ENCODE data around the gene ING3.

Gene ING3

DNA sequence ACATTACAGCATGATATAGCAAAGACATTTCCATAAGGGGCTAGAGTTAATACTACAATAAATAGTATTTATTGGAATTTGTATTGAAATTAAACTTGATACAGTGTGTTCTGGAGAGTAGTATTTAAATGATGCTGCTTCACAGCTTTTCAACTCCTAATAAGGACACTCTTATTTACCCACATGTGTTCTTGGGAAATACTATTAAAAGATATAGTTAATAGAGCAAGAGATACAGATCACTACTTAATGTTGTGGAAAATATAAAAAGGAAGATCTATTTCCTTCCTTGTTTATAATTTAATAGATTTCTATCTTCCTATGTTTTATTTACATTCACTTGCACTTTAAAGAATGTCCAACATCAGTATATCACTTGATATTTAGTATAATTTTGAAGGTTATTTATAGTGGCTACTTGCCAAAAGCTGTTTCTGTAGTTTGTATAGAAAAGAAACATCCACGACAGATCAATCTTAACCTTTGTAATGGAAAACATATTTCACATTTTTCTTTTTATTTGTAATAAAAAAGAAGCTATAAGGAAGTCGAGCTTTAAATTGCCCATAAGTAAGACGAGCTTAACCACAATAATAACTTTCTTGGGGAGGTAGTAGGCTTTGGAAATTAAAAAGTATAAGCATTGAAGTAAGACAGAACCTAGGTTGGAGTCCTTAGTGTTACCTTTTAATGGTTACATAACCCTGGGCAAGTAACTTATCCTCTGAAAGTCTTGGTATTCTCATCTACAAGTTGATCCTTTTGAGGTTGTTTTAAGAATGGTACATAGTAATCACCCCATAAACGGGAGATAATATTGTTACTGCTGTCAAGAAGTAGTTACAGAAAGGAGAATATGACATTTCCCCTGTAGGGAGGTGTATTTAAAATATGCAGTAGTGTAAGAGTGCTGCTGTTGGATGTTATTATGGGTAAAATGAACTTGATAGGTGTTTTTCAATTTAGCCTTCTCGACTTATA lies 70.7 kb downstream of the ING3 start:
- peak overlapping the region; percentile 52 for H3K27ac ChIP-seq

DNA sequence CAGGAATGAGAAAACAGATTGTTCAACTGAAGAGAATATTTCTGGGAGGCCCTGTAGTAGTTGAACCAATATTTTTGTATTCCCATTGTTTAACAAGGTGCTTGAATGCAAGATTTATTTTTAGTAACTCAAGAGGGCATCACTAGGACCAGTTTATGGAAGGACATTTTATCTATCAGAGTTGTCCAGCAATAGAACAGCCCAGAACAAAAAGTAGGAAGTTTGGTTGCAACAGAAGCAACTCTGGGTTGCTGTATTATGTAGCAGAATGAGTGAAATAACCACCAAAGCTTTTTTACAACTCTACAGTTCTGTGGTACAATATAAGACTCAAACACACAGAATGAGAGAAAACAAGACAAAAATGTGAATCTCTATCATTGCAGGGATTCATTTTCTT lies 72.6 kb downstream of the ING3 start:
- H3K27ac ChIP-seq = no peak overlapping the region
- no peak for DNase-seq (ENCODE audit: low read depth, low spot score)

More for the DNA sequence above, 70.7 kb downstream of the ING3 start:
- DNase-seq (ENCODE audit: low read depth, low spot score) = no peak

DNA sequence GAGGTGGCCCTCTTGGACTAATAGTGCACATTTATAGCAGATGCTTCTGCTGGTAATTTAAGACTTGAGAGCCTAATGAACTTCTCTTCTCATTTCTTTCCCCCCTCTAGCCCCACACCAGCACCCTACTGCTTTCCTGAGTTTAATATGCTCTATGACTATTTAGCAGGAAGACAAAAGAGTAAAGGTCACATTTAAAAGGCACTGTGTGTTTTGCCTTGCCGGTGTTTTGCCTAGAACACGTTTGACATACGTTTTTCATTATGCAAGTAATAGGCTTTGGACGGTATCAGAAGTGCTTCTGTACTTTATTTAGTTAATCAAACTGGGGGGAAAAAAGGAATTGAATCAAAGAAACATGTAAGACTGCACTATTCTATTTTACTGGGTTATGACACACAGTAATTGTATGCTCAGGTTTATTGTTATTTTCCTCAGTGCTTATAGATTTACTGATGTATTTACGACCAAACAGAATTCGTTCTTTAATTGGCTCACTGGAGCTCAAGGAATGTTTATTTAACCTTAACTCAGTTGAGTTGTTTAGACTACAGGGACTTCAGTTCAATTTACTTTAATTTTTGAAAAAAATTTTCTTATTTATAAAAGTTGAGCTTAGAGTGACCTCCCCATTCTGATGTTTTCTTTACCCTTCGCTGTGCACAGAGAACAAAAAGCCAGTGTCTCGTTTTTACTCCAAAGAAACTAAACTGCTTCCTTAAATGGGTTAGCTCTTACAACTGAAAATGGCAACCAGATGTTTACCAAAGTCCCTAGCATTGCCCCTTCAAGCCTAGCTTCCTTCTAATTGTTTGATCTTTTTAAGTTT lies 73.3 kb downstream of the ING3 start:
- no peak overlapping the region for H3K27ac ChIP-seq

DNA sequence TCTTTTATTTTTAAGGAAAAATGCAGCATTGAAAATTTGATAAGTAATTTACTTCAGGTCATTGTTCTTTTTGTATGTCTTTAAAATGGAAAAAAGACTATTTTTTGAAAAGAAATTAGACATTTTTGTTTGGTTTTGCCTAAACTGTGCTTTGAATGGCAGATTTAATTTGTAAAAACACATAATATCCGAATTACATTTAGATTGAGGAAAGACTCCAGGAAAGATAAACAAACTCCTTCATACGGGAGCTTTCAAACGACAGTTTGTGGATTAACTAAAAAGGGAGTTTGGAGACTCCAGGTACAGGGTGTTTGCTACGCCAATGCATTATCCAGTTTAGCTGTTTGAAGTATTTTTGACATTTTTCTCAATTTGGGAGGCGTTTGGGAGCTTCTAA lies 74.0 kb downstream of the ING3 start:
- H3K27ac ChIP-seq = no peak overlapping the region
- DNase-seq (ENCODE audit: low read depth, low spot score) = no peak

More for the DNA sequence above, 73.3 kb downstream of the ING3 start:
- no peak for DNase-seq (ENCODE audit: low read depth, low spot score)

DNA sequence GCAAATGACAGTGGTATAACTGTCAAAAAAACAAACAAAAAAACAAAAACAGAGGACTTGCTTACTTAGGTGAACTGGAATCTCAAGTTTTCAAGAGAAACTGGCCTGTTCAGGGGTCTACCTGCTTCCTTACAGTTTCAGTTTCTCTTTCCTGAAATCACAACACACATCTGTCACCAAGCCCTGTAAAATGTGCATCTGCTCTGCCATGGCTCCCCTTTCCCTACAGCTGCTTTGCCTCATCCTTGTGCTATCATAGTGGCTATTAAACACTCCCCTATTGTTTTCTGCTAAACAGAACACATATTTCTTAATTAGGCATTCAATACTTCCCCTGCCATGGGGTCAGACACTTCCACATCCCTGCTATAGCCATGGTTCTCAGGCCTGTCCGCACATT lies 75.6 kb downstream of the ING3 start:
- DNase-seq (ENCODE audit: low read depth, low spot score) = no peak
- H3K27ac ChIP-seq = no peak overlapping the region

DNA sequence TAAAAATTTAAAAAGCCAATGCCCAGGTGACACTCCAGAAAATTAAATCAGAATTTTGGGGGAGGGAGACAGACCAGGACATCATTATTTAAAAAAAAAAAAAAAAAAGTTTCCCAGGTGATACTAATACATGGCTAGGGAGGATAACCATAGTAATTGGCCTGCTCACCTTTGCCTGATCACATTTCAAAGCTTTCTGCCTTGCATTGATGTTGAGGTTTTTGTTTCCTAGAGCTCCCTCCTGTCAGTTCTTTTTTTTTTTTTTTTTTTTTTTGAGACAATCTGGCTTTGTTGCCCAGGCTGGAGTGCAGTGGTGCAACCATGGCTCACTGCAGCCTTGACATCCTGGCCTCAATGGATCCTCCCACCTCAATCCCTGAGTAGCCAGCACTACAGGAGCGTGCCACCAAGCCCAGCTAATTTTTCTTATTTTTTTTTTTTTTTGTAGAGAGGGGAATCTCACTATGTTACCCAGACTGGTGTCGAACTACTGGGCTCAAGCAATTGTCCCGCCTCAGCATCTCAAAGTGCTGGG lies 76.1 kb downstream of the ING3 start:
- H3K27ac ChIP-seq = no peak overlapping the region
- DNase-seq (ENCODE audit: low read depth, low spot score) = no peak
